ENCODE data around the gene PRF1. TPM values are rescaled to one million over a fixed set of nuclear protein-coding genes. Genes with fewer than 3 reads are reported as not detected.

Gene PRF1
- total RNA-seq, 4 donors from 2014 or later = 0.34 to 2.5 (median 0.70) TPM; not detected in 1

- 90% methylated on average over 2 of the region's 3 CpGs for whole genome bisulfite sequencing
- no peaks in the 10 kb centered on the region for H3K9me3 ChIP-seq
- H3K27ac ChIP-seq = no peak overlapping the region
- H3K27me3 ChIP-seq = no peaks in the 10 kb centered on the region
- H3K4me1 ChIP-seq = no peaks in the 10 kb centered on the region
- no peak for DNase-seq (ENCODE audit: low spot score in 2 of 2)
- TF ChIP-seq EP300 (IDR thresholded peaks at IDR 0.05) (no peak), POLR2A (IDR thresholded peaks at IDR 0.05) (no peak), POLR2AphosphoS5 (IDR thresholded peaks at IDR 0.05) (no peak)
- TF ChIP-seq, protein P1, sequence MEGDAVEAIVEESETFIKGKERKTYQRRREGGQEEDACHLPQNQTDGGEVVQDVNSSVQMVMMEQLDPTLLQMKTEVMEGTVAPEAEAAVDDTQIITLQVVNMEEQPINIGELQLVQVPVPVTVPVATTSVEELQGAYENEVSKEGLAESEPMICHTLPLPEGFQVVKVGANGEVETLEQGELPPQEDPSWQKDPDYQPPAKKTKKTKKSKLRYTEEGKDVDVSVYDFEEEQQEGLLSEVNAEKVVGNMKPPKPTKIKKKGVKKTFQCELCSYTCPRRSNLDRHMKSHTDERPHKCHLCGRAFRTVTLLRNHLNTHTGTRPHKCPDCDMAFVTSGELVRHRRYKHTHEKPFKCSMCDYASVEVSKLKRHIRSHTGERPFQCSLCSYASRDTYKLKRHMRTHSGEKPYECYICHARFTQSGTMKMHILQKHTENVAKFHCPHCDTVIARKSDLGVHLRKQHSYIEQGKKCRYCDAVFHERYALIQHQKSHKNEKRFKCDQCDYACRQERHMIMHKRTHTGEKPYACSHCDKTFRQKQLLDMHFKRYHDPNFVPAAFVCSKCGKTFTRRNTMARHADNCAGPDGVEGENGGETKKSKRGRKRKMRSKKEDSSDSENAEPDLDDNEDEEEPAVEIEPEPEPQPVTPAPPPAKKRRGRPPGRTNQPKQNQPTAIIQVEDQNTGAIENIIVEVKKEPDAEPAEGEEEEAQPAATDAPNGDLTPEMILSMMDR (IDR thresholded peaks at IDR 0.05) = peak; percentile 80 to 85
- H3K36me3 ChIP-seq = peaks cover 3% of the 10 kb centered on the region
- no peak overlapping the region for H3K4me3 ChIP-seq
Measured at GRCh38 chr10:70549962-70550458, 52.5 kb downstream of the PRF1 start.

DNA sequence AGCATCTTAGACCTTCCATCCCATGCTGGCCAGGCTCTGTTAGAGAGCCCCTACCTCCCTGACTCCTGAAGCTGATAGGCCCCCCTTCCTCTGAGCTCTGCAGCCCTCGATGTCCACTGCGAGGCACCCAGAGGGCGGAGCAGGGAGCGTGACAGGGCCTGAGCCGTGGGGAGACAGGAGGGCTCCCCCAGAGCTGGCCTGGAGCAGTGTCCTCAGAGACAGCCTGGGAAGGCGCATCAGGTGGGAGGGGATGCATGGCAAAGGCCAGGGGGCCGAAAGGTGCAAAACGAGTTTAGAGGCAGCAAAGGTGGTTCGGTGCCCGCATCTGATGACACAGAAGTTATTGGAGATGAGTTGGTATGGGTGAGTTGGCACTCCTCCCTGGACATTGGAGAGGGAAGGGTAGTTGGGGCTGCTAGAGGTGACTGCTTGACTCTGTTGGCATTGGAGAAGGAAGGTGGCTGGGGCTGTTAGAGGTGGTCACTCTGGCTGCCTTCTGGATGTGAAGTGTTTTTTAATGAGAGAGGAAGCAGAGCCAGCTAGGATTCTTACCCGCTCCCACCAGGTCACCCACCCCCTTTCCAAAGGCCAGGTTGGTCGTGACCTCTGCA is 53.1 kb downstream of the PRF1 start:
- WGBS = 84% methylated on average over 12 of the region's 12 CpGs
- no peak for DNase-seq (ENCODE audit: low spot score in 2 of 2)
- no peak for TF ChIP-seq POLR2AphosphoS5 (IDR thresholded peaks at IDR 0.05)
- TF ChIP-seq, protein P1 (IDR thresholded peaks at IDR 0.05) = no peak
- H3K36me3 ChIP-seq = peaks cover 3% of the 10 kb centered on the region
- H3K27me3 ChIP-seq = no peaks in the 10 kb centered on the region
- no peak overlapping the region for H3K27ac ChIP-seq
- no peak overlapping the region for H3K4me3 ChIP-seq
- no peaks in the 10 kb centered on the region for H3K4me1 ChIP-seq
- H3K9me3 ChIP-seq = no peaks in the 10 kb centered on the region

Other genes starting within 250 kb of the PRF1 start
- gene LRRC20, start 220.1 kb downstream of the PRF1 start, total RNA-seq = 1 to 10 TPM; 2.4 to 6.5 (median 2.8) TPM
- 10 to 100 TPM; 71.7 to 91.6 (median 77.1) TPM for gene EIF4EBP2, start 198.6 kb downstream of the PRF1 start, total RNA-seq
- not detected for gene NODAL, start 161.1 kb downstream of the PRF1 start, total RNA-seq
- gene PALD1, start 124.0 kb downstream of the PRF1 start, total RNA-seq = 10 to 100 TPM in 1 of 4 donors, 1 to 10 TPM in 3; 6.2 to 12.1 (median 7.7) TPM
- under 1 TPM; 0.15 to 0.51 (median 0.40) TPM for gene ADAMTS14, start 69.8 kb upstream of the PRF1 start, total RNA-seq
- gene TBATA, start 182.6 kb upstream of the PRF1 start, total RNA-seq = under 1 TPM in 1 of 4 donors, not detected in 3; 0.68 TPM
- gene SGPL1, start 213.2 kb upstream of the PRF1 start, total RNA-seq = 10 to 100 TPM; 54.4 to 80.1 (median 59.6) TPM